Omental fat pad (tissue), 4 donors: Measurements from ENCODE around the gene TTLL11. TPM values are rescaled to one million over a fixed set of nuclear protein-coding genes. Genes with fewer than 3 reads are reported as not detected.

ENCODE experiments used
- ATAC-seq: fragments of 150-250 bp; one replicate; pipeline ENCODE4 v1.9.1; 2016; ENCODE audit warnings: mild to moderate bottlenecking, moderate library complexity; ENCODE audit not compliant: low FRiP score
- DNase-seq: peaks from one replicate; pipeline ENCODE4 v3.0.0-alpha.2; 2019; ENCODE audit warnings: low spot score
- CTCF ChIP-seq, 3 donors: fragments of 450-650 bp; IDR thresholded peaks; one replicate each; pipeline ENCODE4 v1.5.1; 2016 to 2017; ENCODE audit warnings: antibody characterized with exemption in 3 of 3, mild to moderate bottlenecking in 3 of 3, moderate library complexity in 2 of 3
- total RNA-seq, 4 donors: library from RNA; depleted of rRNA; stranded (reverse); fragments of >200 nt; gene quantifications; one replicate each; pipeline ENCODE4 v1.1.0, GENCODE V29; 2016

Gene TTLL11
- total RNA-seq, 4 donors from 2014 or later, result 7.0 to 16.0 (median 10.2) TPM

DNA sequence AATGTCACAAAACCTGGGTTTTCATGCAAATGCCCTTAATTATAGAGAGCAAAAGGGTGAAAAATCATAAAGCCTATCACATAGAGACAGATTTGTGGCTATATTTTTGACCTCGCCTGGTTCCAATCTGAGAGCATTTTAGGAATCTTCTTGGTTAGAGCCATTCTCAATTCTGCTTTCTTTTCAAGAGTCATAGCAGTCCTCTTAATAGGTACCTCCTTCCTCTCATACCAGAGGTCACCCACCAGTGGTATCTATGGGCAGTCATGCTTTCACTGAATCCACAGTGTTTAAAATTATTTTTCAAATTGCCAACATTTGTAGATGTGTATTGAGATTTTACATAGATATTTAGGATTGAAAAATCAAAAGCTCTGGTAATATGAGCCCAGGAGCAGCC, 226.2 kb downstream of the TTLL11 start:
- ATAC-seq, result no peak
- no peak for DNase-seq
- no peak for TF ChIP-seq CTCF (IDR thresholded peaks at IDR 0.05)

DNA sequence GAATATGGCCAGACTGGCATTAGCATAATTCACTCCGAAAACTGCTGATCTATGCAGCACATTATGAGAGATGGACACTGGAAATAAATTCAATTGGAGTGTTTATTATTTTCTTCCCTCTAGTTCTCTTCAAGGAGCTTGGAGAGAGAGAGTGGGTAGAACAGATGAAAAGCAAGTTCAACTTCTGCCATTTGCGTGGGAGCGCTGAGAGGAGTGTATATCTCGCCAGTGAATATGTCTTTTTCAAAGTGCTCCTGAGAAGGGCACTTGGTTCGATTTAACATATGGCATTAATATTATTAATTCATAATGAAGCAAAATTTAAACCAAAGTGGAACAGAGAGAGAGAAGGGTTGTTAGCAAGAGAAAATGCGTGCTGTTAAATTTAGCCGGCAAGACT, 227.2 kb downstream of the TTLL11 start:
- no peak for TF ChIP-seq CTCF (IDR thresholded peaks at IDR 0.05)
- ATAC-seq (no peak), DNase-seq (no peak)

- no peak for DNase-seq
- ATAC-seq, result no peak
- TF ChIP-seq CTCF (IDR thresholded peaks at IDR 0.05), result no peak
These were observed 228.0 kb downstream of the TTLL11 start for GRCh38 chr9:121865060-121865459.

DNA sequence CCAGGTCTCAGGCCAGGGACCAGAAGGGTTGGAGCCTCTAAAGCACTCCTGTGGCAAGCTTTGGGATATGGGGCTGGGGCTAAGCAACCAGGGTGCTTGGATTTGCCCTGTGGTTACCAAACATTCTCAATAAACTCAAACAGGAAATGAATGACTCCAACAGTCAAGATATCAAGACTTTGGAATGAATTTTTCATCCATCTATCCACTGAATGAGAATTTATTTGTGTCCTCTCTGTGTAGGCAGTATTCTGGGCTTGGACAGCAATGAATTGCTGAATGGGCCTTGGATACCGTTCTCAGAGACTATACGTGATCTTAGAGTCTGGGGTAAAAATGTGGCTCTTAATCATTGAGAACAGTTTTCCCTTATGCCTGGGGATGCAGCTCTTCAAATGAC, 229.2 kb downstream of the TTLL11 start:
- no peak for ATAC-seq
- DNase-seq, result no peak
- no peak for TF ChIP-seq CTCF (IDR thresholded peaks at IDR 0.05)

GRCh38 chr9:121862371-121863332, 230.5 kb downstream of the TTLL11 start:
- TF ChIP-seq CTCF (IDR thresholded peaks at IDR 0.05), result no peak
- ATAC-seq, result no peak
- no peak for DNase-seq

DNA sequence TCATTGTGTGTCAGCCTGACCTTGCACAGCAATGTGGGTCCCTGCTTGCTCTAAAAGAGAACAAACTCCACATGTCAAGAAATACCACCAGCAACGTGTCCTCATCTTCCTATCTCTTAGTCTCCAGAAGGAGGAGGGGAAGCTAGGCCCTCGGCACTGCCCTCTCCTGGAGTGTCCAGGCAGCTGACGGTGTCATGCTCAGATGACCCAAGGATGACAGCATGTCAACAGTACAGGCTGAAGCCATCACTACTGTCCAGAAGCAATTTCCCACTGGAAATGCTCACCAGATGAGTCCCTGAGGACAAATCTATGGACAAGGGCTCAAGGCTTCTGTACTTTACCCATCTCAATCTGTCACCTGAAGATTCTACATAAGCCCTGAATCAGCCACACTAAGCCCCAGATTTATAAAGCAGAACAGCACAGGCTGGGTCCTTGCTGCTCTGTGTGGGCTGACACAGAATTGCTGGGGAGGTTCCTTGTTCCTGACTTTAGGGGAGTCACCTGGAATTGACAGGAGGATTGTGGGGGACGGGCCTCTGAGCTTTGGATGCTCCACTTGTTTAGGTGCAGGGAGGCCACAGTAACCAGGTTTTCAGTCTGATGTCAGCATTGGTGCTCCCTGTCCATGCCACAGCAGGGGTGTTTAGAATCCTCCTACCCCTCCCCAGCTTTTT, 231.5 kb downstream of the TTLL11 start:
- no peak for TF ChIP-seq CTCF (IDR thresholded peaks at IDR 0.05)
- ATAC-seq, result no peak
- no peak for DNase-seq
